Left renal cortex interstitium (tissue), 4 donors: ENCODE measurements around the gene TMEM205. TPM values are rescaled to one million over a fixed set of nuclear protein-coding genes. Genes with fewer than 3 reads are reported as not detected.
A peak's percentile ranks its signal among the peaks of the same experiment; 100 is the strongest.
"Not testable (repeated sequence)": the region's sequence is repeated elsewhere in the genome, so short reads cannot be mapped to it uniquely, and the experiment has no call there.

Experiments used
- DNase-seq, 4 donors: peaks; one replicate each; pipeline ENCODE4 v3.0.0-alpha.2; 2013; ENCODE audit warnings: low read depth in 4 of 4, low spot score in 2 of 4, missing footprints in 1 of 4
- polyA plus RNA-seq, 4 donors: library from polyadenylated mRNA; unstranded; fragments of 120-200 nt; gene quantifications; one replicate each; pipeline ENCODE4 v1.2.1, GENCODE V29; 2013; ENCODE audit not compliant: insufficient read length in 4 of 4

Gene TMEM205
- polyA plus RNA-seq, 4 donors, result 135 to 151 (median 142) TPM

DNA sequence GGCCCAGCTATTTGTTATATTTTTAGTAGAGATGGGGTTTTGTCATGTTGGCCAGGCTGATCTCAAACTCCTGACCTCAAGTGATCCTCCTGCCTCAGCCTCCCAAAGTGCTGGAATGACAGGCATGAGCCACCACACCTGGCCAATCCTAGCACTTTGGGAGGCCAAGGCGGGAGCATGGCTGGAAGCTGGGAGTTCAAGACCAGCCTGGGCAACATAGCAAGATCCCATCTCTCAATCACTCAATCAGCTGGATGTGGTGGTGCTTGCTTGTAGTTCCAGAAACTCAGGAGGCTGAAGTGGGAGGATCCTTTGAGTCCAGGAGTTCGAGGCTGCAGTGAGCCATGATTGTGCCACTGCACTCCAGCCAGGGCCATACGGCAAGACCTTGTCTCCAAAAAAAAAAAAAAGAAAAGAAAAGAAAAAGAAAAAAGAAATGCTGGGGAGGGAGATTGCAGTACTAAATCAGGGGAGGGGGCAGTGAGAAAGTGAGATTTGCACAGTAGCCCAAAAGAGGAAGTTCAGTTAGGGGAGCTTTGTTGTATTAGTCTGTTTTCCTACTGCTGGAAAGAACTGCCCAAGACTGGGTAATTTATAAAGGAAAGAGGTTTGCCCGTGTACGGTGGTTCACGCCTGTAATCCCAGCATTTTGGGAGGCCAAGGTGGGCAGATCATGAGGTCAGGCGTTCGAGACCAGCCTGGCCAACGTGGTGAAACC lies 25.6 kb downstream of the TMEM205 start:
- DNase-seq, result not testable (repeated sequence)

DNA sequence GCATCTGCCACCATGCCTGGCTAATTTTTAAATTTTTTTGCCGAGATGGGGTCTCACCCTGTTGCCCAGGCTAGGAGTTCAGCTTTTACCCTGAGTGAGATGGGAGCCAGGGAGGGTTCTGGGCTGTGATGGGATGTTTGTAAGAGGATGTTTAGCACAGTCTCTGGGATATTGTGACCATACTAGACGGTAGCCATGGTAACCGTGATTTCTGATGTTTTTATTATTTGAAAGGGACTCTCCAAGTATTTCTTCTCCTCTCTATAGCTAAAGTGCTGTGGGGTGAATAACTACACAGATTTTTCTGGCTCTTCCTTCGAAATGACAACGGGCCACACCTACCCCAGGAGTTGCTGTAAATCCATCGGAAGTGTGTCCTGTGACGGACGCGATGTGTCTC lies 39.7 kb downstream of the TMEM205 start:
- no peak for DNase-seq

DNA sequence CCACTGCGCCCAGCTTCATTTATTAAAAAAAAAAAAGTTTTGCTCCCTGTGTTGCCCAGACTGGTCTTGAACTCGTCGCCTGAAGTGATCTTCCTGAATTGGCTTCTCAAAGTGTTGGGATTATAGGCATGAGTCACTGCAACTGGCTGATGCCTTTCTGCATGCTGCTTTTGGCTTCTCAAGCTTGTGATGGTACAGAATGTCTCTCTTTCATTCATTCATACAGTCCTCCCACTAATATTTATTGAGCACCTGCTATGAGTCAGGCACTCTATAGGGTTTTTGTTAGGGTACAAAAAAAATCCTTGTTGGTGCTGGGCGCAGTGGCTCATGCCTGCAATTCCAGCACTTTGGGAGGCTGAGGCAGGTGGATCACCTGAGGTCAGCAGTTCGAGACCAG lies 41.1 kb downstream of the TMEM205 start:
- DNase-seq, result no peak

DNA sequence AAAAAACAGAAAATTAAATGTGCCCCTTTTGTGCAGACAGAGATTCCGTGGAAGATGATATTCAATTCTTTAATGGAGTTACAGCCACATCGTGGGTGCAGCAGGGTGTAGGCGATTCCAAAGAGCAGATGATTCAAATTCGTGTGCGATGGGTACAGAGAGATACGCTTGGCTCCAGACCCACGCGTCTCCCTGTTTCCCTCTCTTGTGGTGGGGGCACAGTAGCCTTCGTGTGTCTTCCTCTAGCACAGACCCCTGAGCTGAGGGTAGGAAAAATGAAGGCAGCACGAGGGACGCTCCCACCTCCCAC lies 45.3 kb downstream of the TMEM205 start:
- DNase-seq, result no peak

DNA sequence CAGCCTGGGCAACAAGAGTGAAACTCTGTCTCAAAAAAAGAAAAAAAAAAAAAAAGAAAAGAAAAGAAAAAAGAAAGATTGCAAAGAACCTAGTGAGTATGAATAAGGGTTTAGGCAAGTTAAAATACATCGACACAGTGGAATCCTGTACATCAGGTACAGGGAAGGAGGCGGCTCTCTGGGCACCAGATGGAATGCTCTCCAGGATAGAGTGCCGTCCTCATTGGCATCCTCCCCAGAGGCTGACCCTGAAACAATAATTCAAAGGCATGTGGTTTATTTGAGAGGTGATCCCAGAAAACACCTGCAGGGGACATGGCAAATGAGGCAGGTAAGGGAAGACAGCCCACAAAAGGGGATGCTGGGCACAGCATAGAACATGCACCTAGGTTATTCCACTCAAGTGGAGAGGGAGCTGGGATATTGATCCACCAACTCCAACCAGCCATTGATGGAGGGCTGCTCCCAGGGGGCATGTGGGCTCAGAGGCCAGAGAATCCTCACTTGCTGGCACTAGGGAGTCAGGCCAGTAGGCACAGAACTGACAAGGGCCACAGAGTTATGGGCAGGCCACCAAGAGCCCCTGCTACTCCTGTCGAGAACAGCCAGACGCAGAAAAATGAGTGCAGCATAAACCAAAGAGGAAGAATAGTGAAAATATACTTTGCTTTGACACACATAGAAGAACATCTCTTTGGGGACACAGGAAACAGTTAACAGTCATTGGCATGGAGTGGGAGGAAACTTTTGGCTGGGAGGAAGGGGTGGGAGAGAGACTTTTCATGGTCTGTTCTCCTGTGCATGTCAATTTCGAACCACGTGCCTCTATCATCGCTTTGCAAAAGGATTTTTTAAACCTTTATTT lies 45.9 kb downstream of the TMEM205 start:
- DNase-seq, result no peak

DNA sequence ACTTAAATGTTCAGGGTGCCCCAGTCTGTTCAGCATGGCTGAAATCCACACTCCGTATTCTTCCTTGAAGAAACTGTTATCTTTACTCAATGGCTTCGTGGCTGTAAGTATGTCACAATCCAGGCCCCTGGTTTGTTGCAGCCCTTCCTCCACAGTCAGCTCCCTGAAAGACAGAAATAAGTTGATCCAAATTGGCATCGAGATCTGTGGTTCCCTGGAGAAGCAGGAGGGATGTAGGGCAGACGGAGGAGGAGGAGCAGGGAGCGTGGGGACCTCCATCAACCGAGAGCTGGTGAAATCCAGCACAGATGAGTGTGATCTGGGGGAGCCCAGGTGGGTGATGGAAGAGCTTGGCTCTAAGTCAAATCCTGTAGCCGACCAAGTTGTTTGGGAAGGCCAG lies 49.8 kb downstream of the TMEM205 start:
- DNase-seq, result no peak

DNA sequence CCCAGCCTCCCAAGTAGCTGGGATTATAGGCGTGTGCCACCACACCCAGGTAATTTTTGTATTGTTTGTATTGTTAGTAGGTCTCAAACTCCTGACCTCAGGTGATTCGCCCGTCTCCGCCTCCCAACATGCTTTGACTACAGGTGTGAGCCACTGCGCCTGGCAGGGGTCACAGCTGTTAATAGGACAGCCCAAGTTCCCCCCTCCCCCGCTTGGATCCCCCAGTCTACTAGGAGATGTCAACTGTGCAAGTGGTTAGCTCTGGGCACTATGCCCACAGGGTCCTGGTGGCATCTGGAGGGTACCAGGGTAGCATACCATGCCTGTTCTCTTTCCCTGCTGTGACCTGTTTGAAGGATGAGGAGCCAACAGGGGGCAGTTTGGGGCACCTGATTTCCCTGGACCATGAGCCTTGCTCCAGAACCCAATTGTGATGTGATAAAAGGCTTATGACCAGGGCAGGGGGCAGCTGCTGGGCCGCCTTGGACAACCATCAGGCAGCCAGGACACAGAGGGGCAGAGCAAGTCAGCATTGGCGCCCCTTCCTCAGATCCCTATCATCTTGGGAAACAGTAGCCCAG lies 50.3 kb downstream of the TMEM205 start, which contains the start of gene TSPAN16:
Gene TSPAN16, plus strand, starts transcription at position 496 of the 581 bp plus-strand sequence. CDS start 138 bp downstream, outside the sequence.
- DNase-seq, result no peak

DNA sequence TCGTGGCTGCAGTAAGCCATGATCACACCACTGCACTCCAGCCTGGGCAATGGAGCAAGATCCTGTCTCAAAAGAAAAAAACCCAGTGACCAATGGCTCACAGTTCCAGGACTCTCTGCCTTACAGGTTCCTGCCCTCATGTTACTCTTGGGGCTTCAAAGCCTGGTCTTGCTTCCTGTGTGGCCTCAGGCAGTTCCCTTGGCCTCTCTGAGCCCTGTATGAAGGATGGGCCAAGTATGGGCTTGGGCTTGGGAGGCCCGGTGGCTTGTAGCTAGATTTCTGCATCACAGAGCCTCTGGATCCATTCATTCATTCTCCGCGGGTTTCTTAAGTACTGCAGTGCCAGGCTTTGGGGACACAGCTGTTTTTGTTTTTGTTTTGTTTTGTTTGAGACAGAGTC lies 50.9 kb downstream of the TMEM205 start:
- no peak for DNase-seq

DNA sequence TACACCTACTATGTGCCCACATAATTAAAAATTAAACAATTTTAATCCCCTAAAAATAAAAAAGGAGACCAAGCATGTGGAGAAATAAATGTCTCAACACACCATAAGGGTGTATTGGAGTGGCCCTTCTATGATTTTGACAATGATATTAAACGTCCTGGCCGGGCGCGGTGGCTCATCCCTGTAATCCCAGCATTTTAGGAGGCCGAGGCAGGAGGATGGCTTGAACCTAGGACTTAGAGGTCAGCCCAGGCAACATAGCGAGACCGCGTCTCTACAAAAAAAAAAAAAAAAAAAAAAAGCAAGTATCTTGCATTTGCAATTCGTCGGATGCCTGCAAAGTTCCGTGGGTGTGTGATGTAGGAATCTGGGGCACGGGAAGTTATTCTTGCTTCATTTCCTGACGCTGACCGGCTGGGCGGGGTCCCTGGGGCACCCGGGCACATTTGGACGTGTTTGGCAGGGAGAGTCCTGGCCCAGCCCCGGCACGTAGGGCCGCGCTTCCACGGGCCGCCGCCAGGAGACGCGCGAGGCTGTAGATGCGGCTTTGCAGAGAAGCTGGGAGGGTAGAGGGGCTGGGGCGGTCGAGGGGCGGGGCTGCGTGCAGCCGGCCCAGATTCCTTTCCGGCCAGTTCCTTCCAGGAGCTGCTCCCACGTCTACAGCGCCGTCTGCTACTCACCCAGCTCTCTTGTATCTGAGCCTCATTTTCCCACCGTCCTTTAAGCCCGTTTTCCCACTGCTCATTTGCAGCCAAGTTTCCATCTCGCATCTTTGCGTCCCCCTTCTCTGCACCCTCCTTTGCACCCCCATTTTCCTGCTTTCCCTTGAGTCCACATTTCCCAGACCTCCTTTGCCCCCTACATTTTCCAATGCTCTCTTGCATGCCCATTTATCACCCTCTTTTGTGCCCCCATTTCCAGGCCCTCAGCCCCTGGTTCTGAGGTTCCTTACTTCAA lies 52.4 kb downstream of the TMEM205 start:
- peak; percentile 69 to 86 (median 82) for DNase-seq

Other genes with a start within 250 kb of the TMEM205 start
- 10 to 100 TPM; 11.6 to 21.9 (median 21.0) TPM for gene SPC24, start 190.5 kb downstream of the TMEM205 start, polyA plus RNA-seq
- gene KANK2, start 148.7 kb downstream of the TMEM205 start, polyA plus RNA-seq, result 100 to 1,000 TPM; 114 to 142 (median 133) TPM
- 1 to 10 TPM in 1 of 4 donors, under 1 TPM in 2, not detected in 1; 0.52 to 1.2 (median 0.86) TPM for gene ANGPTL8, start 106.6 kb downstream of the TMEM205 start, polyA plus RNA-seq
- gene DOCK6, start 83.7 kb downstream of the TMEM205 start, polyA plus RNA-seq, result 10 to 100 TPM; 31.8 to 69.6 (median 50.0) TPM
- gene TSPAN16, start 50.1 kb downstream of the TMEM205 start, polyA plus RNA-seq, result under 1 TPM in 2 of 4 donors, not detected in 2; 0.09 to 0.36 TPM
- gene RAB3D, start 6.6 kb downstream of the TMEM205 start, polyA plus RNA-seq, result 10 to 100 TPM; 15.7 to 19.6 (median 17.5) TPM
- gene CCDC159, start 251 bp upstream of the TMEM205 start, polyA plus RNA-seq, result 10 to 100 TPM; 20.2 to 45.6 (median 30.5) TPM
- 10 to 100 TPM; 10.2 to 21.2 (median 17.8) TPM for gene PLPPR2, start 9.2 kb upstream of the TMEM205 start, polyA plus RNA-seq
- 1 to 10 TPM; 2.6 to 3.7 (median 3.4) TPM for gene SWSAP1, start 28.4 kb upstream of the TMEM205 start, polyA plus RNA-seq
- 10 to 100 TPM; 16.5 to 40.6 (median 29.7) TPM for gene EPOR, start 38.0 kb upstream of the TMEM205 start, polyA plus RNA-seq
- gene RGL3, start 73.0 kb upstream of the TMEM205 start, polyA plus RNA-seq, result 100 to 1,000 TPM in 2 of 4 donors, 10 to 100 TPM in 2; 47.9 to 141 (median 97.3) TPM
- gene ODAD3, start 88.9 kb upstream of the TMEM205 start, polyA plus RNA-seq, result 1 to 10 TPM; 1.7 to 2.3 (median 2.1) TPM
- gene PRKCSH, start 89.4 kb upstream of the TMEM205 start, polyA plus RNA-seq, result 100 to 1,000 TPM; 302 to 378 (median 348) TPM
- gene ELAVL3, start 134.8 kb upstream of the TMEM205 start, polyA plus RNA-seq, result under 1 TPM; 0.08 to 0.49 (median 0.16) TPM
- gene ZNF653, start 159.6 kb upstream of the TMEM205 start, polyA plus RNA-seq, result 10 to 100 TPM in 3 of 4 donors, 1 to 10 TPM in 1; 7.6 to 12.8 (median 11.4) TPM
- 10 to 100 TPM; 36.4 to 47.9 (median 42.0) TPM for gene ECSIT, start 182.9 kb upstream of the TMEM205 start, polyA plus RNA-seq
- 1 to 10 TPM; 4.2 to 5.4 (median 5.1) TPM for gene CNN1, start 192.6 kb upstream of the TMEM205 start, polyA plus RNA-seq
- 10 to 100 TPM; 42.3 to 66.1 (median 52.0) TPM for gene ELOF1, start 213.0 kb upstream of the TMEM205 start, polyA plus RNA-seq
- gene ACP5, start 231.4 kb upstream of the TMEM205 start, polyA plus RNA-seq, result 10 to 100 TPM; 11.7 to 20.6 (median 13.4) TPM